ENCODE data around the gene MYO5B. TPM values are rescaled to one million over a fixed set of nuclear protein-coding genes. Genes with fewer than 3 reads are reported as not detected.

Gene MYO5B
- total RNA-seq, 4 donors from 2014 or later: 32.0 to 63.3 (median 46.8) TPM

DNA sequence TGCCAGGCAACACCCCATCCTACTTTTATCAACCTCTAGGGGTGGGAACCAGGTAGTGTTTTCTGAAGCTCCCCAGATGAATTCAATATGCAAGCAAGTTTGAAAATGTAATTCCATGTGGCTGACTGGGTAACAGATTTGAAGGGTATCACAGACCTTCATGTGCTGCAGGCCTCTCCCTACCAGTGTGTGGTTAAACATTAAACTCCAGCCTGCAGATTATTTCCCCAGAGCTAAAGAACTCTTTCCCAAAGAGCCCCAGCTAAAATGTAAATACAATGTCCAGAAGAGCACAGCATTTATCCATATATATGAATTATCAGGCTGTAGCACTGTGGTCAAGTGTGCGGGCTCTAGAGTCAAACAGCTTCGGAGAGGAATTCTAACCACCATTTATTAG lies 134.1 kb downstream of the MYO5B start:
- Histone ChIP-seq H3K27me3 (no peaks in the 10 kb centered on the region), H3K4me3 (no peak overlapping the region), H3K27ac (no peak overlapping the region), H3K36me3 (no peaks in the 10 kb centered on the region), H3K9me3 (no peaks in the 10 kb centered on the region), H3K4me1 (no peaks in the 10 kb centered on the region)
- intact Hi-C loops (cut with DNase I): no loop called here
- 80 to 90% methylated on average over 2 of the region's 2 CpGs for WGBS, 2 donors
- no peak for DNase-seq
- no peak for TF ChIP-seq POLR2A (IDR thresholded peaks at IDR 0.05)
- TF ChIP-seq, protein P1, sequence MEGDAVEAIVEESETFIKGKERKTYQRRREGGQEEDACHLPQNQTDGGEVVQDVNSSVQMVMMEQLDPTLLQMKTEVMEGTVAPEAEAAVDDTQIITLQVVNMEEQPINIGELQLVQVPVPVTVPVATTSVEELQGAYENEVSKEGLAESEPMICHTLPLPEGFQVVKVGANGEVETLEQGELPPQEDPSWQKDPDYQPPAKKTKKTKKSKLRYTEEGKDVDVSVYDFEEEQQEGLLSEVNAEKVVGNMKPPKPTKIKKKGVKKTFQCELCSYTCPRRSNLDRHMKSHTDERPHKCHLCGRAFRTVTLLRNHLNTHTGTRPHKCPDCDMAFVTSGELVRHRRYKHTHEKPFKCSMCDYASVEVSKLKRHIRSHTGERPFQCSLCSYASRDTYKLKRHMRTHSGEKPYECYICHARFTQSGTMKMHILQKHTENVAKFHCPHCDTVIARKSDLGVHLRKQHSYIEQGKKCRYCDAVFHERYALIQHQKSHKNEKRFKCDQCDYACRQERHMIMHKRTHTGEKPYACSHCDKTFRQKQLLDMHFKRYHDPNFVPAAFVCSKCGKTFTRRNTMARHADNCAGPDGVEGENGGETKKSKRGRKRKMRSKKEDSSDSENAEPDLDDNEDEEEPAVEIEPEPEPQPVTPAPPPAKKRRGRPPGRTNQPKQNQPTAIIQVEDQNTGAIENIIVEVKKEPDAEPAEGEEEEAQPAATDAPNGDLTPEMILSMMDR (IDR thresholded peaks at IDR 0.05): no peak

DNA sequence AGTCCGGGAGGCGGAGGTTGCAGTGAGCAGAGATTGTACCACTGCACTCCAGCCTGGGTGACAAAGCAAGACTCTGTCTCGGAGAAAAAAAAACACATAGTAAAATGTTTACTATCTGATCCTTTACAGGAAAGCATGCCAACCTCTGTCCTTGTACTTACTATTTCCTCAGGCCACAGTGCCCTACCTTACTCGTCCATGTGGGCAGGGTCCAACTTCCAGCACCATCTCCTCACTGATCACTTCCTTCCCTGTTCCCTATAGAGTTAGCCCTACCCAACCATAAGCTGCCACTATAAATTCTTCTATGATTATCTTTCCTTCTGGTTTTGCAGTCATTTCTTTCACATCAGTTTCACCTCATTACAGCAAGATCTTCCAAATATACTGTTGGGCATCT lies 136.2 kb downstream of the MYO5B start:
- Histone ChIP-seq H3K27ac (no peak overlapping the region), H3K27me3 (no peaks in the 10 kb centered on the region), H3K36me3 (no peaks in the 10 kb centered on the region), H3K4me3 (no peak overlapping the region), H3K9me3 (no peaks in the 10 kb centered on the region), H3K4me1 (no peaks in the 10 kb centered on the region)
- no peak for DNase-seq
- WGBS, 2 donors: 79 to 80% methylated on average over 4 of the region's 4 CpGs
- intact Hi-C loops (cut with DNase I): no loop called here
- TF ChIP-seq POLR2A (IDR thresholded peaks at IDR 0.05): no peak
- TF ChIP-seq, protein P1 (IDR thresholded peaks at IDR 0.05): no peak

DNA sequence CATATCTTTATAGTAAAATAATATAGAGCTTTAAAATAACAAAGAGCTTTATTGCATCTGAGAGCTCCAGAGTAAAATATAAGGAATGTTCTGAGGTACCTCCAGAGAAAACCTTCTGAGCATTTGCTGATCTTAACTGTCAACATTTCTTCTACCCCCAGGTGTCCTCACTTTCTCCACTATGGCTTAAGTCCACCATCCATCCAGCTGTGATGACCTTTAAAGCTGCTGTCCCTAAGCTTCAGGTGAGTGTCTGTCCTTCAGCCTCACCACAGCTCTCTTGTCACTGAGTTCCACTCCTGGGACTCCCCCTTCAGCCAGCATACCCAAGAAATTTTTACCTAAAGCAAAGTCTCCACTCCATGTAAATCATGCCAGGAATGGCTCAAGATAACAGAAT lies 137.9 kb downstream of the MYO5B start:
- no peak overlapping the region for H3K4me3 ChIP-seq
- no peak for TF ChIP-seq POLR2A (IDR thresholded peaks at IDR 0.05)
- TF ChIP-seq, protein P1 (IDR thresholded peaks at IDR 0.05): peak in 1 of 6 experiments; percentile 21
- intact Hi-C loops (cut with DNase I): no loop called here

DNA sequence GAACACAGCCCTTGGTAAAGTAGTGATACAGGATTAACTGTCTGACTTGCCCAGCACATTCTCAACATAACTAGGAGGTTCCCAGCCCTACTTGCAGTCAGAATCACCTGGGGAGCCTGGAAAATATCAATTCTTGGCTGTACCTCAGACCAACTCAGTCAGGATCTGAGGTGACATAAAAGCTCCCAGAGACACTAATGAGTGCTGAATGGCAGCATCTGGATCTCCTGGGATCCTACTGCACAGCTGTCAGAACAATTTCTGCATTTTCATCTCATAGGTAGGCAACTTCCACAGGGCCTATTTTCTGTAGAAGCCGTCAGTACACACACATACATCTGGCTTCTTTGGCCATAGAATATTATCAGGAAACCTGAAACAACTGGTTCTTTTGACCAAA lies 138.8 kb downstream of the MYO5B start:
- H3K27me3 ChIP-seq: no peaks in the 10 kb centered on the region
- no peak for TF ChIP-seq POLR2A (IDR thresholded peaks at IDR 0.05)
- TF ChIP-seq, protein P1 (IDR thresholded peaks at IDR 0.05): no peak
- WGBS, 2 donors: 92 to 100% methylated on average over 1 of the region's 1 CpG
- H3K27ac ChIP-seq: no peak overlapping the region
- H3K9me3 ChIP-seq: no peaks in the 10 kb centered on the region
- DNase-seq: no peak
- H3K36me3 ChIP-seq: no peaks in the 10 kb centered on the region
- H3K4me3 ChIP-seq: no peak overlapping the region
- no peaks in the 10 kb centered on the region for H3K4me1 ChIP-seq
- intact Hi-C loops (cut with DNase I): no loop called here

More for the DNA sequence above, 137.9 kb downstream of the MYO5B start:
- no peaks in the 10 kb centered on the region for H3K27me3 ChIP-seq
- H3K9me3 ChIP-seq: no peaks in the 10 kb centered on the region
- H3K4me1 ChIP-seq: no peaks in the 10 kb centered on the region
- no peaks in the 10 kb centered on the region for H3K36me3 ChIP-seq
- no peak overlapping the region for H3K27ac ChIP-seq
- DNase-seq: no peak

DNA sequence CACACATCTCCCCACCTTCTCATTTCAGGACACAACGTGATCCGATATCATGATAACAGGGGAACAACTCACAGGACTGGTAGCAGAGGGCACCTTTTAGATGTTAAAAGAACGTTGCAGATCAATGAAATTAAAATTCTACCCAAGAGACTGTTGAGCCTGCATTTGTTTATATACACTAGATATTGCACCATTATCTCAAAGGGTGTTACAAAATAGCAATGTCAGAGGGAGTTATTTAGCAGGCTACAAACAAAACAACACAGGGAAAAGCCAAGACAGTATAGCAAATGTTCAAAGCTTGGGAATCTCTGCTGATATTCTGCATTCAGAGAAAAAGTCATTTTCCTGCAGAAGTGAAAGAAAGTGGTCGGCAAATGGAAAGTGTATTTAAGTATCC lies 139.5 kb downstream of the MYO5B start:
- DNase-seq: no peak
- no peak for TF ChIP-seq POLR2A (IDR thresholded peaks at IDR 0.05)
- TF ChIP-seq, protein P1 (IDR thresholded peaks at IDR 0.05): no peak
- WGBS, 2 donors: 69 to 75% methylated on average over 4 of the region's 4 CpGs
- Histone ChIP-seq H3K4me3 (no peak overlapping the region), H3K36me3 (no peaks in the 10 kb centered on the region), H3K27ac (no peak overlapping the region), H3K9me3 (no peaks in the 10 kb centered on the region), H3K27me3 (no peaks in the 10 kb centered on the region), H3K4me1 (no peaks in the 10 kb centered on the region)
- intact Hi-C loops (cut with DNase I): no loop called here

All from esophagus squamous epithelium (tissue), 5 donors.